Daoy (cell line): ENCODE results near the gene MARS1. TPM values are rescaled to one million over a fixed set of nuclear protein-coding genes. Genes with fewer than 3 reads are reported as not detected.

Experiments
- DNase-seq: peaks from one replicate; pipeline ENCODE4 v3.0.0-alpha.2; 2015; ENCODE audit warnings: low read depth
- total RNA-seq: library from RNA; depleted of rRNA; stranded (reverse); fragments of >200 nt; shearing (Covaris generic); gene quantifications from 2 replicates; pipeline ENCODE4 v1.2.3, GENCODE V29; 2014

Gene MARS1
- total RNA-seq, 1 experiment from 2014 or later = 177 TPM

GRCh38 chr12:57456737-57457490 is 31.0 kb upstream of the MARS1 start:
- no peak for DNase-seq

GRCh38 chr12:57458665-57459054 is 29.2 kb upstream of the MARS1 start:
- no peak for DNase-seq

GRCh38 chr12:57459055-57459749 is 28.7 kb upstream of the MARS1 start:
- DNase-seq = peak; percentile 97

- peak; percentile 39 for DNase-seq
These were observed 28.0 kb upstream of the MARS1 start, which contains the start of gene GLI1 for GRCh38 chr12:57459750-57460467. Gene GLI1, plus strand, starts transcription at chr12:57459785. Its CDS starts 3,907 bp downstream, at chr12:57463692.

- DNase-seq = no peak
These were observed 27.4 kb upstream of the MARS1 start for GRCh38 chr12:57460468-57460784.

GRCh38 chr12:57460841-57461275 is 27.0 kb upstream of the MARS1 start:
- no peak for DNase-seq

GRCh38 chr12:57461276-57461916 is 26.5 kb upstream of the MARS1 start:
- peak; percentile 82 for DNase-seq

- DNase-seq = peak; percentile 58
These were observed 26.0 kb upstream of the MARS1 start for GRCh38 chr12:57461917-57462250.

- peak; percentile 94 for DNase-seq
These were observed 25.5 kb upstream of the MARS1 start for GRCh38 chr12:57462251-57462911.

- no peak for DNase-seq
These were observed 25.0 kb upstream of the MARS1 start for GRCh38 chr12:57462912-57463253.

GRCh38 chr12:57464569-57464968 is 23.3 kb upstream of the MARS1 start:
- DNase-seq = no peak

- no peak for DNase-seq
These were observed 22.7 kb upstream of the MARS1 start for GRCh38 chr12:57465030-57465746.

- DNase-seq = no peak
These were observed 21.9 kb upstream of the MARS1 start for GRCh38 chr12:57465747-57466505.

GRCh38 chr12:57467212-57467874 is 20.5 kb upstream of the MARS1 start:
- no peak for DNase-seq

GRCh38 chr12:57467915-57468314 is 20.0 kb upstream of the MARS1 start:
- no peak for DNase-seq

GRCh38 chr12:57469296-57470164 is 18.3 kb upstream of the MARS1 start:
- DNase-seq = no peak

- no peak for DNase-seq
These were observed 17.4 kb upstream of the MARS1 start for GRCh38 chr12:57470286-57470969.

GRCh38 chr12:57470970-57471656 is 16.8 kb upstream of the MARS1 start:
- no peak for DNase-seq
